WTC11 (cell line): Measurements from ENCODE around the gene GSG1L2.

ENCODE experiments used
- CTCF ChIP-seq: fragments of 200-600 bp; IDR thresholded peaks from 2 replicates; pipeline ENCODE4 v1.8.0; 2022; ENCODE audit warnings: antibody characterized with exemption
- ELF4 ChIP-seq: sonication (generic); formaldehyde crosslinking; IDR thresholded peaks from 2 replicates; pipeline ENCODE4 v1.8.1; 2022; ENCODE audit warnings: low read depth, mild to moderate bottlenecking, moderate library complexity, missing genetic modification reagents
- FOXJ3 ChIP-seq: sonication (generic); formaldehyde crosslinking; IDR thresholded peaks from 2 replicates; pipeline ENCODE4 v1.9.0; 2021; ENCODE audit warnings: missing genetic modification reagents, mild to moderate bottlenecking, borderline replicate concordance
- JUN ChIP-seq: sonication (generic); formaldehyde crosslinking; IDR thresholded peaks from 2 replicates; pipeline ENCODE4 v1.8.0; 2023; ENCODE audit warnings: mild to moderate bottlenecking, missing genetic modification reagents
- MLX ChIP-seq: sonication (generic); formaldehyde crosslinking; IDR thresholded peaks from 2 replicates; pipeline ENCODE4 v1.8.1; 2023; ENCODE audit warnings: mild to moderate bottlenecking, missing genetic modification reagents, moderate library complexity
- MYBL2 ChIP-seq: sonication (generic); formaldehyde crosslinking; IDR thresholded peaks from 2 replicates; pipeline ENCODE4 v1.8.1; 2023; ENCODE audit warnings: mild to moderate bottlenecking, moderate library complexity, missing genetic modification reagents
- RELA ChIP-seq: sonication (generic); formaldehyde crosslinking; IDR thresholded peaks from 2 replicates; pipeline ENCODE4 v1.8.1; 2022; ENCODE audit warnings: missing genetic modification reagents, mild to moderate bottlenecking, borderline replicate concordance
- SP1 ChIP-seq: sonication (generic); formaldehyde crosslinking; conservative IDR thresholded peaks from 2 replicates; pipeline ENCODE4 v1.8.1; 2022; ENCODE audit warnings: missing genetic modification reagents
- ZMAT4 ChIP-seq: fragments of 250-450 bp; sonication (Bioruptor Pico); IDR thresholded peaks from 2 replicates; pipeline ENCODE4 v1.9.0; 2021; ENCODE audit warnings: mild to moderate bottlenecking
- ZNF263 ChIP-seq: sonication (generic); formaldehyde crosslinking; IDR thresholded peaks from 2 replicates; pipeline ENCODE4 v1.8.1; 2022; ENCODE audit warnings: low read depth, mild to moderate bottlenecking, moderate library complexity, missing genetic modification reagents
- TF ChIP-seq, protein P1 (sequence below): sonication (generic); formaldehyde crosslinking; IDR thresholded peaks from 2 replicates; pipeline ENCODE4 v1.8.0; 2022; ENCODE audit warnings: mild to moderate bottlenecking, missing genetic modification reagents
- TF ChIP-seq, protein P2 (sequence below): sonication (generic); formaldehyde crosslinking; IDR thresholded peaks from 2 replicates; pipeline ENCODE4 v1.8.1; 2023; ENCODE audit warnings: mild to moderate bottlenecking, missing genetic modification reagents

- TF ChIP-seq MYBL2 (CRISPR knock-in tag) (no peak), ELF4 (CRISPR knock-in tag) (no peak), CTCF (no peak), RELA (CRISPR knock-in tag) (no peak), SP1 (CRISPR knock-in tag) (no peak), ZNF263 (no peak), JUN (CRISPR knock-in tag) (no peak), FOXJ3 (CRISPR knock-in tag) (no peak), ZMAT4 (CRISPR knock-in tag) (no peak), MLX (CRISPR knock-in tag) (no peak)
- TF ChIP-seq, protein P1, sequence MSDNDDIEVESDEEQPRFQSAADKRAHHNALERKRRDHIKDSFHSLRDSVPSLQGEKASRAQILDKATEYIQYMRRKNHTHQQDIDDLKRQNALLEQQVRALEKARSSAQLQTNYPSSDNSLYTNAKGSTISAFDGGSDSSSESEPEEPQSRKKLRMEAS (CRISPR knock-in tag) = no peak
- TF ChIP-seq, protein P2, sequence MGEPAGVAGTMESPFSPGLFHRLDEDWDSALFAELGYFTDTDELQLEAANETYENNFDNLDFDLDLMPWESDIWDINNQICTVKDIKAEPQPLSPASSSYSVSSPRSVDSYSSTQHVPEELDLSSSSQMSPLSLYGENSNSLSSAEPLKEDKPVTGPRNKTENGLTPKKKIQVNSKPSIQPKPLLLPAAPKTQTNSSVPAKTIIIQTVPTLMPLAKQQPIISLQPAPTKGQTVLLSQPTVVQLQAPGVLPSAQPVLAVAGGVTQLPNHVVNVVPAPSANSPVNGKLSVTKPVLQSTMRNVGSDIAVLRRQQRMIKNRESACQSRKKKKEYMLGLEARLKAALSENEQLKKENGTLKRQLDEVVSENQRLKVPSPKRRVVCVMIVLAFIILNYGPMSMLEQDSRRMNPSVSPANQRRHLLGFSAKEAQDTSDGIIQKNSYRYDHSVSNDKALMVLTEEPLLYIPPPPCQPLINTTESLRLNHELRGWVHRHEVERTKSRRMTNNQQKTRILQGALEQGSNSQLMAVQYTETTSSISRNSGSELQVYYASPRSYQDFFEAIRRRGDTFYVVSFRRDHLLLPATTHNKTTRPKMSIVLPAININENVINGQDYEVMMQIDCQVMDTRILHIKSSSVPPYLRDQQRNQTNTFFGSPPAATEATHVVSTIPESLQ (CRISPR knock-in tag) = no peak
Measured at GRCh38 chr17:9792181-9792840, 29.6 kb downstream of the GSG1L2 start.
